BLaER1 (cell line): ENCODE measurements around the gene UBE2F.
"Not testable (repeated sequence)": the region's sequence is repeated elsewhere in the genome, so short reads cannot be mapped to it uniquely, and the experiment has no call there.

Experiments used
- H3K27ac ChIP-seq: shearing (Covaris generic); formaldehyde crosslinking; 2 replicates; pipeline ENCODE4 v1.8.1; 2022
- H3K27me3 ChIP-seq: shearing (Covaris generic); formaldehyde crosslinking; 2 replicates; pipeline ENCODE4 v1.8.1; 2022
- H3K36me3 ChIP-seq: shearing (Covaris generic); formaldehyde crosslinking; 2 replicates; pipeline ENCODE4 v1.8.1; 2022
- H3K4me1 ChIP-seq: shearing (Covaris generic); formaldehyde crosslinking; 2 replicates; pipeline ENCODE4 v1.8.1; 2022
- H3K4me2 ChIP-seq: shearing (Covaris generic); formaldehyde crosslinking; 2 replicates; pipeline ENCODE4 v1.8.1; 2022
- H3K4me3 ChIP-seq: shearing (Covaris generic); formaldehyde crosslinking; 2 replicates; pipeline ENCODE4 v1.8.1; 2022
- H3K9ac ChIP-seq: shearing (Covaris generic); formaldehyde crosslinking; 2 replicates; pipeline ENCODE4 v1.8.1; 2022
- H3K9me3 ChIP-seq: shearing (Covaris generic); formaldehyde crosslinking; 2 replicates; pipeline ENCODE4 v1.8.1; 2022
- H4K20me1 ChIP-seq: shearing (Covaris generic); formaldehyde crosslinking; 2 replicates; pipeline ENCODE4 v1.8.1; 2022
- Cebpa-rat ChIP-seq: shearing (Covaris generic); IDR thresholded peaks from 2 replicates; pipeline ENCODE4 v1.8.1; 2022

The UBE2F gene

DNA sequence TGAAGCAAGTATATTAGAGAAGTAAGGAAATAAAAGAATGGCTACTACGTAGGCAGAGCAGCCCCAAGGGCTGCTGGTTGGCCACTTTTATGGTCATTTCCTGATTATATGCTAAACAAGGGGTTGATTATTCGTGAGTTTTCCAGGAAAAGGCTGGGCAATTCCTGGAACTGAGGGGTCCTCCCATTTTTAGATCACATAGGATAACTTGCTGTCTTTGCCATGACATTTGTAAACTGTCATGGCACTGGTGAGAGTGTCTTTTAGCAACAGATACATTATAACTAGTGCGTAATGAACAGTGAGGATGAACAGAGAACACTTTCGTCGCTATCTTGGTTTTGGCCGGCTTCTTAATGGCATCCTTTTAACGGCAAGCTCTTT, 2.6 kb upstream of the UBE2F start:
- peaks cover 19% of the 10 kb centered on the region for H4K20me1 ChIP-seq
- no peak for TF ChIP-seq Cebpa-rat
- H3K4me3 ChIP-seq = no peak overlapping the region
- H3K4me1 ChIP-seq = peaks cover 23% of the 10 kb centered on the region
- peaks cover 25% of the 10 kb centered on the region for H3K9me3 ChIP-seq
- H3K36me3 ChIP-seq = 0 out of 2 replicates have a peak, but pooled peaks cover 6% of the 10 kb centered on the region
- no peak overlapping the region for H3K9ac ChIP-seq
- no peak overlapping the region for H3K27ac ChIP-seq
- H3K27me3 ChIP-seq = no peaks in the 10 kb centered on the region
- no peak overlapping the region for H3K4me2 ChIP-seq

DNA sequence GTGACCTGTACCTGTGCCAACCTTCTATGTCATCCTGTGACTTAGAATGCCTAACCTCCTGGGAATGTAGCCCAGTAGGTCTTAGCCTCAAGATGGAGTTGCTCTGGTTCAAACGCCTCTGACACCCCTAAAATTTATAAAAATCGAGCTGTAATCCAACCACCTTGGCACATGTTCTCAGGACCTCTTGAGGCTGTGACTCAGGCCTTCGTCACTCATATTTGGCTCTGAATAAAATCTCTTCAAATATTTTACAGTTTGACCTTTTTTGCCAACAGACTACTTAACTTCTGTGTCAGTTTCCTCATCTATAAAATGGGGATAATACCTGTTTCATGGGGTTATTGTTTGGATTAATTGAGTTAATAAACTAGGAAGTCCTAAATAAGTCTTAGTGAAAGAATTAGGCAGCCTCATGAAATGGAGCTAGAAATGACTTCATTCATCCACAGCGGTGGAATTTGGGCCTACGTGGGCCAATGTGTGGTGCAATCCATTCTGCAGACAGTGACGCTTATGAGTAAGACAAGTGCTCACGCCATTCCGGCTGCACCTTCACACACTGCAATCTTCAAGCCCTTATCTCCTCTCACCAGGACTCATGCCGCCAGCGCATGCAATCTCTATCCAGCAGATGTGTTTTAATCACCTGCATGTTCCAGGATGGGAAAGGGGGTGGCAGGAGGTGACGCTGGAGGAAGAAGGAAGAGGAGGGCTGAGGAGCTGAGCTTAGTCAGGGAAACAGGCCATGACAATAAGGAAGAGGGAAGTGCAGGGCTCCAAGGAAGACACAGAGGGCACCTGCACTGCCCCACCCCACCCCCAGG, 2.0 kb upstream of the UBE2F start:
- TF ChIP-seq Cebpa-rat = no peak
- Histone ChIP-seq H4K20me1 (peaks cover 25% of the 10 kb centered on the region), H3K27me3 (no peaks in the 10 kb centered on the region), H3K4me1 (peaks cover 29% of the 10 kb centered on the region), H3K9me3 (peaks cover 25% of the 10 kb centered on the region), H3K27ac (no peak overlapping the region), H3K4me3 (no peak overlapping the region), H3K36me3 (0 out of 2 replicates have a peak, but pooled peaks cover 6% of the 10 kb centered on the region), H3K4me2 (no peak overlapping the region), H3K9ac (no peak overlapping the region)

DNA sequence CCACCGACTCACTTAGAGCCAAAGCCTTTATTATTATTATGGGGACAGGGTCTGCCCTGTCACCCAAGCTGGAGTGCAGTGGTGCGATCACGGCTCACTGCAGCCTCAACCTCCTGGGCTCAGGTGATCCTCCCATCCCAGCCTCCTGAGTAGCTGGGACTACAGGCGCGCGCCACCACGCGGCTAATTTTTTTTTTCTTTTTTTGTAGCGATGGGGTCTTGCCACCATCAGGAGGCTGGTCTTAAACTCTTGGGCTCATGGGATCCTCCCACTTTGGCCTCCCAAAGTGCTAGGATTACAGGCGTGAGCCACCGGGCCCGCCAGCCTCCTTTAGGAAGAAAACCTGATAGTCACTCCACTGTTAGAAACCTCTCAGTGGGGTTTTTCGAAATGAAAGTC, 970 bp upstream of the UBE2F start:
- Histone ChIP-seq H3K9me3 (peaks cover 25% of the 10 kb centered on the region), H4K20me1 (peaks cover 36% of the 10 kb centered on the region), H3K4me1 (peaks cover 39% of the 10 kb centered on the region), H3K4me3 (peak overlapping the region; percentile 95; the same call in 1 of the 2 replicates), H3K4me2 (peak overlapping the region; percentile 90)
- not testable (repeated sequence) for H3K36me3 ChIP-seq, H3K27ac ChIP-seq, H3K9ac ChIP-seq, H3K27me3 ChIP-seq

DNA sequence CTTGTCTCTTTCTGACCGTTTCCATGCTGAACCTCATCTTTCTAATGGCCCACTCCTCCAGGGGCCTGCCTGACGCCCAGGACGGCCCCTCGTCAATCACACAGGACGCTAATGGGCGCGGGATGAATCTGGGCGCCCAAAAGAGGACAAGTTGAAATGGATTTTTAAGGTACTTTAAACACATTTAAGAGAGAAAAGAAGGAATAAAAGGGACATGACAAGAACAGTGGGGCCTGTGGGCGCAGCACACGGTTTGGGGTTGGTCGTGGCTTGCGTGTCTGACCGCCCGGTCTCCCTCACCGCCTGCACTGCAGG, 607 bp upstream of the UBE2F start:
- peak overlapping the region; percentile 90 for H3K4me2 ChIP-seq
- TF ChIP-seq Cebpa-rat = no peak
- peaks cover 23% of the 10 kb centered on the region for H3K9me3 ChIP-seq
- 0 out of 2 replicates have a peak, but pooled peaks cover 6% of the 10 kb centered on the region for H3K36me3 ChIP-seq
- peaks cover 39% of the 10 kb centered on the region for H4K20me1 ChIP-seq
- H3K27me3 ChIP-seq = no peaks in the 10 kb centered on the region
- H3K9ac ChIP-seq = peak overlapping the region; percentile 69
- H3K4me3 ChIP-seq = peak overlapping the region; percentile 95
- H3K4me1 ChIP-seq = peaks cover 39% of the 10 kb centered on the region
- H3K27ac ChIP-seq = 0 out of 2 replicates have a peak overlapping the region, but pooled peaks have one; percentile 21

DNA sequence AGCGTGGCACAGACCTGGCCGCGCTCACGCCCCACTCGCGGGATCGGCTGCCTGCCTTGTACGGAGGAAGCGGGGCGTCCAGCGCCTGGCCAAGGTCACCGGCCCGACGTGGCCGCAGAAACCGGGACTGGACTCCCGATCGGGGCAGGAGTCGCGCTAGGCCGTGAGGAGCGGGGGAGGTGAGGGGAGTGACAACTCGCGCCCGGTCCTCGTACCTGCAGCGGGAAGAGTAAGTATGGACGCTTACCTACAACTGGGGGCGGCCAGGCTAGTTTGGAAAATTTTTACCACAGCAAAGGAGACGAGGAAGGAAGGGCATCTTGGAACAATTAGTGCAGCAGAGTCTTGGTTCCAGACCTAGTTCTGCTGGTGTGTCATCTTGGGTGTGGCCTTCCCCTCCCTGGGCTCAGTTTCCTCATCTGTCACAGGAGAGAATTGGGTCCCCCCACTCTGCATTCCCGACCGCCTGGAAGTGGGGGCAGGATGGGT, 693 bp downstream of the UBE2F start:
- peak overlapping the region; percentile 99 for H3K4me2 ChIP-seq
- H4K20me1 ChIP-seq = peaks cover 52% of the 10 kb centered on the region
- H3K36me3 ChIP-seq = no peaks in the 10 kb centered on the region
- no peak for TF ChIP-seq Cebpa-rat
- no peaks in the 10 kb centered on the region for H3K27me3 ChIP-seq
- H3K27ac ChIP-seq = peak overlapping the region; percentile 80
- H3K9ac ChIP-seq = peak overlapping the region; percentile 89
- peaks cover 10% of the 10 kb centered on the region for H3K9me3 ChIP-seq
- H3K4me1 ChIP-seq = peaks cover 47% of the 10 kb centered on the region
- H3K4me3 ChIP-seq = peak overlapping the region; percentile 95

DNA sequence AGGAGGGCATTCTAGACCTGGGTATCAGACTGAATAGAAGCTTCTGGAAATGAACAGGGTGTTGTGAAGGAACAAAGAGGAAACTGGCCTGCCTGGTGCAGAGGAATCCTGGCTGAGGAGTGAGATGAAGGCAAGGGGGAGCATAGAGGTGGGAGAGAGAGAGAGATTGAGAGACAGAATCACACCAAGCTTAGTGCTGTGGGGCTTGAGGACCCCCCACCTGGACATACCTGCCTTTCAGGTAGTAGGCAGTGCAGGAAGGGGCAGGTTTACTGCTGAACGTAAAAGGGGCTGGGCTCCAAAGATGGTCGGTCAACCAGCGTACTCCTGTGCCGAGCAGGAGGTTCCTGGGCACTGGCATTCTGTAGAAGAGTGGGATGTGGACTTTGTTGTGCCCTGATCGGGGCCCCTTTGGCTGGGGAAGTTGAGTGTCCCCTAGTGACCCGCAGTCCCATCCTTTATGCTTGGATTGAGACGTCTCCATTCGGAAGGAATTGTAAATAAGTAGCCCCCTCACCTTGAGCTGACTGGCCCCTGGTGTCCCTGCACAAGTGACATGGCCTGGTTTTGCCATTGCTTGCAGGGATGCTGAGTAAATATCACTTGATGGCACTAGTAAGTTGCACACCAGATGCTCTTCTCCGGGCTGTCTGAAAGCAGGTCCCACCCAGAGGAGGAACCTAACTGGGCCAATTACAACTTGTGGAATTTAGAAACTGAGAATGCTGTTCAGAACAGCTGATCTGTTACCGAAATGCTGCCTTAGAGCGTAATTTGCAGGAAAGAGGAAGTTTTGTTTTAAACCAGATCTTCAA, 1.4 kb downstream of the UBE2F start:
- Histone ChIP-seq H3K4me3 (peak overlapping the region; percentile 95), H3K4me2 (peak overlapping the region; percentile 99), H3K27me3 (no peaks in the 10 kb centered on the region), H3K4me1 (peaks cover 55% of the 10 kb centered on the region), H3K9me3 (0 out of 2 replicates have a peak, but pooled peaks cover 3% of the 10 kb centered on the region), H3K9ac (peak overlapping the region; percentile 89), H3K36me3 (no peaks in the 10 kb centered on the region), H3K27ac (no peak overlapping the region), H4K20me1 (peaks cover 60% of the 10 kb centered on the region)
- TF ChIP-seq Cebpa-rat = no peak

DNA sequence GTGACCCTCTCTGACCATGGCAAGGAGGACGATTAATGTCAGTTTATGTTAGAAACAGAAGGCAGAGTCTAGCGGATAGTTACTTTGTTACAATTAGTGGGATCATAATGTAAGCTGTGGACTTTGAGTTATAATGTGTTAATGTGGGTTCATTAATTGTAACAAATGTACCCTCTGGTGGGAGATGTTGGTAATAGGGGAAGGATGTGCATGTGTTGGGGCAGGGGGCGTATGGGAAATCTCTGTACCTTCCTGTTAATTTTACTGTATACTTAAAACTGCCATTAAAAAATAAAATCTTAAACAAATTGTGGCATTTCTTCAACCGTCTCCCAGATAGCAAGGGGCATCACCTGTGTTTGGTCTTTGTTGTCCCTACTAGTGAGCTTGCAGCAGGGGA, 4.8 kb downstream of the UBE2F start:
- Histone ChIP-seq H3K4me3 (no peak overlapping the region), H3K27me3 (no peaks in the 10 kb centered on the region), H3K4me1 (peaks cover 61% of the 10 kb centered on the region), H3K36me3 (peaks cover 23% of the 10 kb centered on the region), H3K9me3 (no peaks in the 10 kb centered on the region), H3K9ac (no peak overlapping the region), H3K27ac (no peak overlapping the region), H3K4me2 (0 out of 2 replicates have a peak overlapping the region, but pooled peaks have one; percentile 30), H4K20me1 (peaks cover 67% of the 10 kb centered on the region)
- no peak for TF ChIP-seq Cebpa-rat

DNA sequence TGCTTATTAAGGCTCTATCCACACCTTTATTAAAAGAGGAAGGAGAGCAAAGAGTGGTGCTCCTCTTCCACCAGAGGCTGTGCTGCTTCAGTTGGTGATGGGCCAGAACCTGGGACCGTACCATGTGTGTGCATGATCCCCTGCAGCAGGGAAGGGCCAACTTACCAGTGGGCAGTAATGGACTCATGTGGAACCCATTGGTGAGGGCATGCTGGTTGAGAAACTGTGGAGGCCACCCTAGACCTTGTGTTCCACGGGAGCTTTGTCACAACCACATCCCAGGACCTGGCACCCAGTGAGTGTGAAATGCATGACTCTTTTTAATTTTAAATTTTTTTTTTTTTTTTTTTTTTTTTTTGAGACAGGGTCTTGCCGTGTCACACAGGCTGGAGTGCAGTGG, 5.4 kb downstream of the UBE2F start:
- Histone ChIP-seq H3K4me2 (peak overlapping the region; percentile 30; the same call in 1 of the 2 replicates), H3K9ac (no peak overlapping the region), H3K4me1 (peaks cover 67% of the 10 kb centered on the region), H3K36me3 (peaks cover 23% of the 10 kb centered on the region), H4K20me1 (peaks cover 68% of the 10 kb centered on the region), H3K27ac (no peak overlapping the region), H3K9me3 (no peaks in the 10 kb centered on the region), H3K4me3 (no peak overlapping the region), H3K27me3 (no peaks in the 10 kb centered on the region)
- no peak for TF ChIP-seq Cebpa-rat

DNA sequence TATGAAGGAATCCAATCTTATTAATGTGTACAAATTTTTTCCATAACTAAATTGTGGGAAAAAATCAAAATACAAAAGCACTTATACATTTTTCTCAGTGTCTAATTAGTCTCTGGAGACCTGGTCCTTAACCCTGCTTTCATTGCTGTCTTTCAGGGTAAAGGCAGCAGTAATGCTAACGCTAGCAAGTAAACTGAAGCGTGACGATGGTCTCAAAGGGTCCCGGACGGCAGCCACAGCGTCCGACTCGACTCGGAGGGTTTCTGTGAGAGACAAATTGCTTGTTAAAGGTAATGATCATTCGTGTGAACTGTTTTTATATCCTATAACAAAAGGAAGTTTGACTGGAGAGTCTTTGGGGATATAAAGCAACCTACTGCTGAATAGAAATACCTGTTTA, 6.1 kb downstream of the UBE2F start:
- Histone ChIP-seq H3K36me3 (peaks cover 23% of the 10 kb centered on the region), H3K4me2 (peak overlapping the region; percentile 30), H3K4me1 (peaks cover 68% of the 10 kb centered on the region), H3K9me3 (no peaks in the 10 kb centered on the region), H3K9ac (no peak overlapping the region), H3K27ac (no peak overlapping the region), H3K27me3 (no peaks in the 10 kb centered on the region), H3K4me3 (no peak overlapping the region), H4K20me1 (peaks cover 68% of the 10 kb centered on the region)
- TF ChIP-seq Cebpa-rat = no peak

DNA sequence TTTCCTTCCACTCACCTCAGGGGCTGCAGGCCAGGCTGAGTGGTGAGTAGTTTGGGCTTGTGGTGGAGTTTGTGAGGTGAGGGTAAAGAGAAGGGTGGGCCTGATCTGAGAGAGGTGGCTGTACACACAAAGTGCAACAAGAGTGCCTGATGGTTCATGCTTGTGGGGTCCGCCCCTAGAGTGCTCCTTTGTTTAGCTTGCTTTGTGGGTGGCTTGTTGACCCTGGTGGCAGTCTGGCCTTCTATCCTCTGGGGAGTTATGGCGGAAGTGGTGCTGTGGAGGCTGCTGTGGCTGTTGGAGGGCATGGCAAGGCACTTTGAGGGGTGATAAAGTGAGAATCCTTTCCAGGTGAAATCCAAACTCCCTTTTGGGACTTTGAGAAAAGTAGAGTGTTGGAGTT, 10.6 kb downstream of the UBE2F start:
- H3K9me3 ChIP-seq = no peaks in the 10 kb centered on the region
- peak overlapping the region; percentile 57 for H3K27ac ChIP-seq
- no peak for TF ChIP-seq Cebpa-rat
- H3K9ac ChIP-seq = peak overlapping the region; percentile 40
- peaks cover 68% of the 10 kb centered on the region for H4K20me1 ChIP-seq
- H3K4me1 ChIP-seq = peaks cover 67% of the 10 kb centered on the region
- H3K4me2 ChIP-seq = peak overlapping the region; percentile 78
- H3K36me3 ChIP-seq = peaks cover 32% of the 10 kb centered on the region
- H3K27me3 ChIP-seq = no peaks in the 10 kb centered on the region
- H3K4me3 ChIP-seq = no peak overlapping the region
